GM18870 (cell line): ENCODE data around the gene LY6G6D.

ENCODE experiments used
- ATAC-seq: cut with Tn5 transposase; IDR thresholded peaks from one replicate; pipeline ENCODE4 v1.9.1; 2021; ENCODE audit warnings: moderate library complexity; ENCODE audit not compliant: unreplicated experiment

Gene LY6G6D

DNA sequence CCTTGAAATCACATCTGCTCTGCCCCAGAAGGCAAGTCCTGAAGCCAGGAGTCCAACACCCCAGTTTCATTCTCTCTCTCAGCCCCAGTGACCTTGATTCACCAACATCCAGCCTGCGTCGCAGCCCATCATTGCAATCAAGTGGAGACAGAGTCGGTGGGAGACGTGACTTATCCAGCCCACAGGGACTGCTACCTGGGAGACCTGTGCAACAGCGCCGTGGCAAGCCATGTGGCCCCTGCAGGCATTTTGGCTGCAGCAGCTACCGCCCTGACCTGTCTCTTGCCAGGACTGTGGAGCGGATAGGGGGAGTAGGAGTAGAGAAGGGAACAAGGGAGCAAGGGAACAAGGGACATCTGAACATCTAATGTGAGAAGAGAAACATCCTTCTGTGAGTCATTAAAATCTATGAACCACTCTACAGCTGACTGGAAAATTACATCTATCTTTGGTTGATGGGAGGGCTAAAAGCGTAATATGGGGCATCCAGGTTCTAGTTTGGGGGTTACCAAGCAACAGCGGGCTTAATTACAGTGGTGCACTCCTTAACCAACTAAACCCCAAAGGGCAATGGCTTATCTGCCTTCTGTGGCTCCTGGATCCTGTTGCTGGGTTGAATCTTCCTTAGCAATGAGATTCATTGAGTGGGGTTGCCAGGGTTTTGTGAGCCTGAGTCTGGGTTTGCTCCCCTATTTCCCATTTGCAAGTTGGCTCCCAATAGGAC is 2.5 kb downstream of the LY6G6D start:
- no peak for ATAC-seq

DNA sequence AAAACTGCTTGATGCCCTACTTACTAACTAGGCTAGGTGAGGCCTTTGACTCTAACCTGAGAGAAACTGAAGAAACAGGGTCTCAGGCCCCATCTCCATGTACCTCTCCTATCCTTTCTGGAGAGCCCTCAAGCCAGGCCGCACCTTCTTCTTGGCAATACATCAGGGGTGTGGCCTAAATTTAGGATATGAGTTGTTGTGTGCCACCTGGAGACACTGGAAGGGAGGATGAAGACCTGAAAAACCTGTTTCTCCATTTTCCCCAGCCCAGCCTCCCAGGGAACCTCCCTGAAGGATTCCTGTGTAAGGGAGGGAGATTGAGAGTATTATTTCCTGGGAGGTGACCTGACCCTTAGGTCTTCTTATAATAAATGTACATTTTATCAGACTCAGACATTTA is 3.1 kb downstream of the LY6G6D start:
- ATAC-seq: no peak

GRCh38 chr6:31719001-31719400 is 3.9 kb downstream of the LY6G6D start:
- no peak for ATAC-seq

GRCh38 chr6:31720196-31720770 is 5.1 kb downstream of the LY6G6D start:
- ATAC-seq: no peak

- ATAC-seq: no peak
Observed at GRCh38 chr6:31721351-31722020, 6.3 kb downstream of the LY6G6D start, which contains the start of gene LY6G6C. LY6G6C (minus strand) TSS chr6:31721746; CDS start chr6:31721679, 67 bp downstream.

DNA sequence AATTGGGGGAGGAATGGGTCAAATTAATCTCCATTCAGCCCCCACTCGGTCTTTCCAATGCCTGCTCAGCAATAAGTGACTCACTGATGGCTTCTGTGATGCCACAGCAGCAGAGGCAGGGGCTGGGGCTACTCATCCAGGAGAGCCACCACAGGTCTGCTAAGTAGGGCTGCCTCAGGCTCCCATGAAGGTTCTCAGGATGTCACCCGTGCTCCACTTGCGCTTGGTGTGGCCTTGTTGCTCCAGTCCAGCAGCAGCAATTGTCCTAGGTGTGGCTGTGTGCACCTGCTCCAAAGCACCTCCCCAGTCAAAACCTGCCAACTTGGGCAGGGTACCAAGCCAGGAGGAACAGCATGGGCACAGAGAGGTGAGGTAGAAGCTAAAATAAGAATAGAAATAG is 7.0 kb downstream of the LY6G6D start:
- ATAC-seq: no peak

DNA sequence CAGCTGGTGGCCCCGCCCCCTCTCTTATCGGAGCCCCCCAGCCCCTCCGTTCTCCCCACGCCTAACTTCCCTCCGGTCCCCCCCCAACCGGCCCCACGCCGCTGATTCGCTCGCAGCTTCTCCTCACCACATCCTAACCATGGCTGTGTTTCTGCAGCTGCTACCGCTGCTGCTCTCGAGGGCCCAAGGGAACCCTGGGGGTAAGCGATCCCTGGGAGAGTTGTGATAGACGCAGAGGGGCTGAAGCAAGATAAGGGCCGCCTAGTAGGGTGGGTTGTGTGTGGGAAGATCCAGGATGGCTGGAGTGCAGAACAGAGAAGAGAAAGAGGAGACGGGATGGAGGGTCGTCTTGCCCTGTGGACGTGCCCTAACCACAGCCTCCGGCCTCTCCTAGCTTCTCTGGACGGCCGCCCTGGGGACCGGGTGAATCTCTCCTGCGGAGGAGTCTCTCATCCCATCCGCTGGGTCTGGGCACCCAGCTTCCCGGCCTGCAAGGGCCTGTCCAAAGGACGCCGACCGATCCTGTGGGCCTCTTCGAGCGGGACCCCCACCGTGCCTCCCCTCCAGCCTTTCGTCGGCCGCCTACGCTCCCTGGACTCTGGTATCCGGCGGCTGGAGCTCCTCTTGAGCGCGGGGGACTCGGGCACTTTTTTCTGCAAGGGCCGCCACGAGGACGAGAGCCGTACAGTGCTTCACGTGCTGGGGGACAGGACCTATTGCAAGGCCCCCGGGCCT is 8.3 kb downstream of the LY6G6D start, which contains the start of gene MPIG6B:
Gene MPIG6B, plus strand, starts transcription at position 129 of the 735 bp plus-strand sequence. Its CDS starts 11 bp downstream, at position 140.
- ATAC-seq: no peak

GRCh38 chr6:31723980-31724691 is 9.0 kb downstream of the LY6G6D start:
- ATAC-seq: no peak

DNA sequence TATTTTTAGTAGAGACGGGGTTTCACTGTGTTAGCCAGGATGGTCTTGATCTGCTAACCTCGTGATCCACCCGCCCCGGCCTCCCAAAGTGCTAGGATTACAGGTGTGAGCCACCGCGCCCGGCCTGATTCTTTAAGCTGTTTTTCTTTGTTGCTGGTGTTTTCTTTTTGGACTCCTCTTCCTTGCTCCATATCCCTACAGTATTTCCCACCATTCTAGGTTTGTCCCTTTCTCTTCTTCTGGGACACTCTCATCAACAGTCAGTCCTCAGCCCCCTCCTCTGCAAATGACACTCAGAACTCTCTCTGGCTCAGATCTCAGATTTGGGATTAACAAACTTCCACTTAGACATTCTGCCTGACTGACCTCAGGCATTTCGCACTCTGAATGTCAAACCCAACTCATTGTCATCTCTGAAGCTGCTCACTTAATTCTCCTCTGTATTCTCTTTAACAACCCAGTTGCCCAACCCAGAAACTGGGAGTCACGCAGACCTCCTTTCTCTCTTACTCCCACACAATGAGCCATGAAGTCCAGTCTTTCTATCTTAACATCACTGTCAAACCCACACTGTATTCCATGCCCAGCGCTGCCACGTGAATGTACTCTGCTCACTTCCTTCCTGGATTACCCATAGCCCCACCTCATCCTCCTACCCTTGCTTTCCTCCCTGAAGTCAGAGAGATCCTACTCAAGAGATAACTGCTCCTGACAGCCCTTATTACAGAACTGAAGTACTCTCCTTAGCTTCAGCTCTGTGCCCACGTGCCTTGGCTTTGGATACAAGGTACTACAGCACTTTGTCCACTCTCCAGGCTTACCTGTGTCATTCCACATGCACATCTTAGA is 10.6 kb downstream of the LY6G6D start:
- ATAC-seq: no peak

- ATAC-seq: no peak
Observed at GRCh38 chr6:31727034-31727716, 12.0 kb downstream of the LY6G6D start.

DNA sequence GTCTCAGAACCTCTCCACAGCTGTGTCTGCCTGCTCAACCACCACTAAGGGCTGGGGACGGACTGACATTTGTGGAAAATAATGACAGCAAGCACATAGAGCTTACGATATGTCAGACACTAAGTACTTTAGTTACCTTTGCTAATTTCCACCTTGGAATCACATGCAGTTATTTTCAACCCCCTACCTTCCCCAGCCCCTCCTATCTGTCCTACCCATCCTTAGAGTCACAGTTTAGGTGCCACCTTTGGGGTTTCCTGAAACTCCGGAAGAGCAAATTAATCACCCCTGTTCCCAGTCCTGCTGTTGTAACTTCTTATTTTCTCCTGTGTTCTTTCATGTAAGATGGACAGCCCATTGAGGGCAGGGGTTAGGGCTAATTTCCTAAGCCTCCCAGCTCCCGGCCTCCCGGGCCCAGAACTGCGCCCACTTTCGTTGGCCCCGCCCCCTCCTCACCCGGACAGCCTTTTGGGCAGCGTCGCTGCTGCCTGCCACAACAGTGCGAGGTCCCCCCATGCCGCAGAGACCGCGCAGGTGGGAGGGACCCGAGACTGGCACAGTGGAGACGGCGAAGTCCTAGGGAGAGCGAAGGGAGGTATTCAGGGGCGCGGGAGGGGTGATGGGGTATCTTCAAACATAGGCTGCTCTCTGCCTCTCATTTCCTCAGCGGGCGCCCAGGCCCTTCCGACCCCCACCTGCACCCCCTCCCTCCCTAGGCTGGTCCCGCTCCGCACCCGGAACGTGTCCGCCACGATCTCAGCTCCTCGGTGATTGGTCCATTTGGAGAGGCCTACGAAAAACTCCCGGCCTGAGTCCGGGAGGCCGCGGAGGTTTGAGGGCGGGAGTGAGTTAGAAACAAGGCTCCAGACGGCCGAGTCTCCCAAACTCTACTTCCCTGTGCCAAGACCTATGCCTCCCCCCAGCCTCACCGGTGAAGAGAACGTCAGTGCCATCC is 12.8 kb downstream of the LY6G6D start:
- ATAC-seq: no peak

- no peak for ATAC-seq
Observed at GRCh38 chr6:31728767-31729514, 13.8 kb downstream of the LY6G6D start, which contains the start of gene DDAH2. DDAH2 (minus strand) TSS chr6:31729299; CDS start chr6:31729161, 138 bp downstream.

DNA sequence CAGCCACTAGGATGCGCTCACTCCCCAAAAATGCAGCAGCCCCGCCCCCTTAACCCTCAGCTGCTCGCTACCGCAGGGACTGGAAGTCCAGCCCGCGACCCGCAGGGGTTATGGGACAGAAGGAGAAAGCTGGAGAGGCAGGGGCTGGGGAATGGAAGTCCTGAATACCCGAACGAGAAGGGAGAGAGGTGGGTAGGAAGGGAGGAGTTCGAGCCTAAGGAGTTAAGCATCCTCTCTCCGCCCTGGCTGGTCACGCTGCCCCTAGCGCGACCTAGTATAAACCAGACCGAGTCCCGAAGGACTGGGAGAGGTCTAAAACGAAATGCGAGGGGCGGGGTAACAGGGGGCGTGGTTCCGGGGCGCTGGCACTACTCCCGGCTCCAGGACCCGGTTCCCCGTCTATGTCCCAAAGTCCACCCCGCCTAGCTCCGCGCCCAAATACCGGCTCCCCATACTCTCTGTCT is 14.4 kb downstream of the LY6G6D start:
- ATAC-seq: no peak

DNA sequence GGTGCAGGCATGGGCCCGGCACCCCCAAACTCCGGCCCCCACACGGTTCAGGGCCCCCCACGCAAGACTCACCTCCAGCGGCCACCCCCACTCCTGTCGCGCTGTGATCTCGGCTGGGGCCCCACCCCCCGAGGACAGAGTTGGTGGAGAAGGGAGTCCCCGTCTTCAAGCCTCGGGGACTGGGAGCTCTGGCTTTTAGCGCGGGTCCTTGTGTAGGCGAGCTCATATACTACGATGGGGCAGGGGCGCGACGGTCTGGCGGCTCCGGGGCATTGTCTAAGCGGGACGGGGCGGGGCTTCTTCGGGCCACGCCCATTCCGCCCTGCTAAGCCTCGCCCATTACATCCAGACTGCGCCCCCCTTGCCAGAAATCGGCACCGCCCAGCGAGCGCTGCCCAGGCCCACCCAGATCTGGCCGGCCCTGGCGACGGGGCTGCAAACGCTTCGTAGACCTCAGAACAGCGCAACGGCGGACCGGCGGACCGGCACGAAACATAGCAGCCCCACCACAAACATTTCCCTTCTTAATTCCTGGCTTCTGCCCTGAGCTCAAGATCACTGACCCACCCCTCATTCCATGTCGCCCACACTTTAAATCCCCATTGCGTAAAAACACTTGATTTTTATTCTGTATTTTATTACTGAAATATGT is 15.0 kb downstream of the LY6G6D start:
- no peak for ATAC-seq

DNA sequence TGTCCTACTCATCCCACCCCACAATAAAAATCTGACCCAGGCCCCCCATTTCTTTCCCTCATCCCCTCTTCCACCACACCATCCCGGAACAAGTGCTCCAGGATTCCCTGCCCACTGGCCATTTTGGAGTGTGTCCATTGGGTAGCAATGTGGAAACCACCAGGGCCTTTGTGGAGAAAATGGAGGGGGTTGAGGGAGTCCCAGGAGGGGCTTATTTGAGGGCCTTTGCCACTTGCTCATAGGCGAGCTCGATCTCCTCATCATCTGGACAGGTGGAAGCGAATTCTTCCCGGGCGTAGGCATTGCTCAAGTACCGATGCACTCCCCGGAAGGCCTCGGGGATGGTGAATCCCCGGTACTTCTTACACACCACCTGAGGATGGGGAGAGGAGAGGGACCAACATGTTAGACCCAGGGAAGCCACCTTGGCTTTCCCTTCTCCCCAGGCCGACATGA is 15.5 kb downstream of the LY6G6D start:
- no peak for ATAC-seq

GRCh38 chr6:31732029-31732428 is 16.9 kb downstream of the LY6G6D start:
- ATAC-seq: no peak

- no peak for ATAC-seq
Observed at GRCh38 chr6:31733734-31734133, 18.6 kb downstream of the LY6G6D start.
